ENCODE data around the gene TRAPPC2B.
A peak's percentile ranks its signal among the peaks of the same experiment; 100 is the strongest.

TRAPPC2B gene

DNA sequence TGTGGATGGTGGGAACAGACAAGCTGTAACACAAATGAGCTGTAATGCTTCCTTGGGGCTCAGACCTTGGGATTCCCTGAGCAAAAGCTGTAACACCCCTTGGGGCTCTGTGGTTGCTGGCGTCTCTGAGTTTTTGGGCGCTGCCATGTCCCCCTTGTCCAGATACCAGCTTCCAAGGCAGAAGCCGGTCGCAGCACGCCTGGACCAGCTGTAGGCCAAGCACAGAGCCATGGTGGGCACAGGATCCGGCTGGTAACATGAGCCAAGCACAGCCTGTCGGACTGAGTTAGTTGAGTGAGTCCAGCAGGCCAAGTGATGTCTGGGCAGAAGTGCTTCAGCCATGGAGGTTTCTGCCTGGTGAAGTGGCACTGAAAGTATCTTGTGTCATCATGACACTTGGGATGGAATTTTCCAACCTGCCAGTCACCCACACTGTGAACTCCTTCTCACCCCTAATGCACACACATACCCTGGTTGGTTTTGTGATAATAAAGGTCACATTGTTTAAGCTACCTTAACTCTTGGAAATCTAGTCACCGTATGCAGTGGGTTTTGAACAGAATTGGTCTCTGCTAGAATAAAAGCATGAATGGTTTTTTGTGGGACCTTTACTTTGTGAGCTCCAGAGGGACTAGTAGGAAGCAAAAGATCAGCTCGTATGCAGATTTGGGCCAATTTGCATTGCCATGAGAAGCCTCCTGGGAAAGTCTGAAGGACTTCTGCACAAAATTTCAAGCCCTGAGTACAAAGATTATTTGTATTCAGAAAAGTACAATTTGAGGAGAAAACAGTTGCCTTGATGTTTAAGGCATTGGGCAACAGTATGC lies 40.6 kb downstream of the TRAPPC2B start:
- peaks cover 12% of the 10 kb centered on the region for H3K36me3 ChIP-seq (ENCODE audit: insufficient read depth, low read length)
- no peaks in the 10 kb centered on the region for H3K79me2 ChIP-seq (ENCODE audit: control insufficient read depth, insufficient read depth, low read length, unreplicated experiment)
- no peak overlapping the region for H2AFZ ChIP-seq (ENCODE audit: low read length, unreplicated experiment)
- H3K4me1 ChIP-seq (ENCODE audit: control insufficient read depth, insufficient read depth, low read length, unreplicated experiment) = no peaks in the 10 kb centered on the region
- H3K27me3 ChIP-seq (ENCODE audit: insufficient read depth, low read length) = no peaks in the 10 kb centered on the region
- no peak overlapping the region for H3K4me3 ChIP-seq (ENCODE audit: low read depth, low read length)
- no peak overlapping the region for H3K27ac ChIP-seq (ENCODE audit: low read depth, low read length)

DNA sequence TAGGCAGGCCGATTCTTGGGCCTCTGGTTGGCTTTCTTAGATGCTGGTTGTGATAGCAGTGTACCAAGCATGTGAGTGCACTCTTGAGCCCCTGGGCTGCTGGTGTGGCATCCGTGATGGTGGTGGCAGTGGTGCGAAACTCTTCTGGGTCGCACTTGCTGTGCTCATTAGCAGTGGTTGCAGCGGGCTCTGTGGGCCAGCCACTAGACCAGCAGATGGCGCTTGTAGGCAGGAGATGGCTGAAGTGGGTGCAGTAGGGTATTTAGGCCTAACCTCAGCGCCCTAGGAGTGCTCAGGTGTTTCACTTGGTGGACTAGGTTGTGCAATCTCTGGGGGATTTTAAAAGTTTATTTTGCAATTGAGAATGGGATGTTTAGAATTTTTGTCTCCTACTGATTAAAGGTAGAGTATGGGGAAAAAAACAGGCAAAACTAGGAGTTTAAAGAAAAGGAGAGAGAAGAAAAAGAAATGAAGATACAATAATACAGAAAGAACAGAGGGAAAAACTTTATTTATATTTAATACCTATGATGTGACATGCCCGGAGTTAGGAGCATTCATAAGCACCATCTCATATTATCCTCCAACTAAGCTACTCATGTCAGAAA lies 43.3 kb downstream of the TRAPPC2B start:
- H3K27me3 ChIP-seq (ENCODE audit: insufficient read depth, low read length) = no peaks in the 10 kb centered on the region
- H3K27ac ChIP-seq (ENCODE audit: low read depth, low read length) = no peak overlapping the region
- no peak overlapping the region for H2AFZ ChIP-seq (ENCODE audit: low read length, unreplicated experiment)
- no peaks in the 10 kb centered on the region for H3K36me3 ChIP-seq (ENCODE audit: insufficient read depth, low read length)
- peaks cover 2% of the 10 kb centered on the region for H3K79me2 ChIP-seq (ENCODE audit: control insufficient read depth, insufficient read depth, low read length, unreplicated experiment)
- no peaks in the 10 kb centered on the region for H3K4me1 ChIP-seq (ENCODE audit: control insufficient read depth, insufficient read depth, low read length, unreplicated experiment)
- H3K4me3 ChIP-seq (ENCODE audit: low read depth, low read length) = no peak overlapping the region

DNA sequence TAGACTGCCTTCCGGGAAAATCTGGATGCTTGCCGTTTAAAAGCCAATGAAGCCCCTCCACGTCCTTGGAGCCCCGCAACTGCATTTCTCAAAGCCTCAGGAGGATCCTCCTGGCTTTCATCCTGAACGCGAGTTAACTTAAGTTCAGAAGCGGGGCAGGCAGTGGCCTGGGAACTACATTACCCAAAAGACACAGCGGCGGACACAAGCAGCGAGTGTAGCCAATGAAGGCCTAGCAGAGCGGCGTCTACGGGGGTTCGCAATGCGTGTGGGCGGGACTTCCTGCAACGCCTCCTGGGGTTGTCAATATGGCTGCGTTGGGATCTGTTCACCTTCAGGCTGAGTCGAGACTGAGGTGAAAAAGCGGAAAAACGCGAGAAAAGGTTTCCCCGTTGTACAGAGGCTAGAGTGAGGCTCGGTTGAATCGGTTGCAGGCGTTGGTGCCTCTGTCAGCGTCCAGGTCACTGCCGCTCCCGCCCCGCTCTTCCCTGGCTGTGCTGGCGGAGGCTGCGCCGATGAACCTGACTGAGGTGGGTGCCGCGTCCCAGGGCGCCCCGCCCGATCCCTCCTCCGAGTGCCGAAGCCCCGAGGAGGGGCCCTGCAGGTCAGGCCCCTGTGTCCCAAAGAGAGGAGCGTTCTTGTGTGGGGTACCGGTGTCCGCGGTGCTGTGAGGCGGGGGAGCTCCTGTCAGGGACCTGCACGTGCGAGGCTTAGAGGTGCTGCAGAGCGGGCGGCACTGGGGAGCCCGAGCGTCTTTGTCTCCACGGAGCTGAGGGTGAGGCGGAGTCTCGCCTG lies 47.7 kb downstream of the TRAPPC2B start, which contains the start of gene ZNF17:
Gene ZNF17 (plus strand): TSS at position 285 of the 795 bp plus-strand sequence. CDS start 2,455 bp downstream, outside the sequence.
- H3K36me3 ChIP-seq (ENCODE audit: insufficient read depth, low read length) = no peaks in the 10 kb centered on the region
- H3K4me3 ChIP-seq (ENCODE audit: low read depth, low read length) = peak within 1 kb of the TSS; percentile 96
- peaks cover 11% of the 10 kb centered on the region for H3K79me2 ChIP-seq (ENCODE audit: control insufficient read depth, insufficient read depth, low read length, unreplicated experiment)
- H2AFZ ChIP-seq (ENCODE audit: low read length, unreplicated experiment) = peak within 1 kb of the TSS; percentile 94
- no peak within 1 kb of the TSS for H3K27ac ChIP-seq (ENCODE audit: low read depth, low read length)
- H3K4me1 ChIP-seq (ENCODE audit: control insufficient read depth, insufficient read depth, low read length, unreplicated experiment) = peaks cover 4% of the 10 kb centered on the region
- H3K27me3 ChIP-seq (ENCODE audit: insufficient read depth, low read length) = no peaks in the 10 kb centered on the region
